Right lobe of liver (tissue), 4 donors: ENCODE results near the gene BEGAIN.
"Not testable (repeated sequence)": the region's sequence is repeated elsewhere in the genome, so short reads cannot be mapped to it uniquely, and the experiment has no call there.

Experiments
- POLR2A ChIP-seq: fragments of 450-650 bp; IDR thresholded peaks from one replicate; pipeline ENCODE4 v1.6.1; 2017; ENCODE audit warnings: antibody characterized with exemption, mild to moderate bottlenecking
- TF ChIP-seq, protein P1 (sequence below), 4 donors: fragments of 200-600 bp in 3 of 4; fragments of 450-650 bp in 1 of 4; IDR thresholded peaks; one replicate each; pipeline versions ENCODE4 v1.5.1 to v1.8.0; 2016 to 2022; ENCODE audit warnings: antibody characterized with exemption in 4 of 4, mild to moderate bottlenecking in 2 of 4
- donor health status: DM: no; HTN: no; CAD: no.
- donor health status: DM: no; HTN: no; CAD: no.
- donor health status: DM: no; HTN: yes; CAD: no.

DNA sequence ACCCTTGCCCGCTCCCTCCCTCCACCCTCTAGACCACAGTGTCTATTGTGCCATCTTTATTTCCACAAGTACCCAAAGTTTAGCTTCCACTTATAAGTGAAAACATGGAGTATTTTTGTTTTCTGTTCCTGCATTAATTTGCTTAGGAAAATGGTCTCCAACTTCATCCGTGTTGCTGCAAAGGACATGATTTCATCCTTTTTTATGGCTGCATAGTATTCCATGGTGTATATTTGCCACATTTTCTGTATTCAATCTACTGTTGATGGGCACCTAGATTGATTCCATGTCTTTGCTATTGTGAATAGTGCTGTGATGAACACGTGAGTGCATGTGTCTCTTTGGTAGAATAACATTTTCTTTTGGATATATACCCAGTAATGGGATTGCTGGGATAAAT, 81.2 kb downstream of the BEGAIN start:
- TF ChIP-seq, protein P1, sequence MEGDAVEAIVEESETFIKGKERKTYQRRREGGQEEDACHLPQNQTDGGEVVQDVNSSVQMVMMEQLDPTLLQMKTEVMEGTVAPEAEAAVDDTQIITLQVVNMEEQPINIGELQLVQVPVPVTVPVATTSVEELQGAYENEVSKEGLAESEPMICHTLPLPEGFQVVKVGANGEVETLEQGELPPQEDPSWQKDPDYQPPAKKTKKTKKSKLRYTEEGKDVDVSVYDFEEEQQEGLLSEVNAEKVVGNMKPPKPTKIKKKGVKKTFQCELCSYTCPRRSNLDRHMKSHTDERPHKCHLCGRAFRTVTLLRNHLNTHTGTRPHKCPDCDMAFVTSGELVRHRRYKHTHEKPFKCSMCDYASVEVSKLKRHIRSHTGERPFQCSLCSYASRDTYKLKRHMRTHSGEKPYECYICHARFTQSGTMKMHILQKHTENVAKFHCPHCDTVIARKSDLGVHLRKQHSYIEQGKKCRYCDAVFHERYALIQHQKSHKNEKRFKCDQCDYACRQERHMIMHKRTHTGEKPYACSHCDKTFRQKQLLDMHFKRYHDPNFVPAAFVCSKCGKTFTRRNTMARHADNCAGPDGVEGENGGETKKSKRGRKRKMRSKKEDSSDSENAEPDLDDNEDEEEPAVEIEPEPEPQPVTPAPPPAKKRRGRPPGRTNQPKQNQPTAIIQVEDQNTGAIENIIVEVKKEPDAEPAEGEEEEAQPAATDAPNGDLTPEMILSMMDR (IDR thresholded peaks at IDR 0.05), result not testable (repeated sequence)
- TF ChIP-seq POLR2A, result not testable (repeated sequence)
